Activated T-cell treated with anti-CD3 and anti-CD28 coated beads, Interleukin-2, amount 50 U/mL, for 1 hour (primary cell): ENCODE data around the gene RNF182.
"Not testable (repeated sequence)": the region's sequence is repeated elsewhere in the genome, so short reads cannot be mapped to it uniquely, and the experiment has no call there.

Experiments used
- DNase-seq: peaks from one replicate; pipeline ENCODE4 v3.0.0-alpha.2; 2020

RNF182 gene

DNA sequence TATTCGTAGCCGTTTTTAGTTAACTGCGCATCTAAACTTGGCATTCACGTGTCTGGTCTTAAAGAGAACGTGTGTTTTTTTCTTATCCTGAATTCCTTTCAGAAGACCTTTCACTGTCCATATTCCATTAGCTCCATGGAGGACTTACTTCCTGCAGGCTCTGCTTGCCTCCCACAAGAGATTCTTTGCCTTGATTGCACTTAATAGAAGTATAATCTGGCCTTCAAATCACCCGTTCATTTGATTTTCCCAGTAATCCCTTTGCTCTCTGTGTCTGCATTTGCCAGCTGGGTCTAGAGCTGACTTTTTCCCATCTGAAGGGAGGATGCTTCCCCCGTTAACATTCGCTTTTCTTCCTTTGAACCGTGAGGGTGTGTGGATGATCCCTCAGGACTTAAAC, 79.5 kb downstream of the RNF182 start:
- DNase-seq, result no peak

DNA sequence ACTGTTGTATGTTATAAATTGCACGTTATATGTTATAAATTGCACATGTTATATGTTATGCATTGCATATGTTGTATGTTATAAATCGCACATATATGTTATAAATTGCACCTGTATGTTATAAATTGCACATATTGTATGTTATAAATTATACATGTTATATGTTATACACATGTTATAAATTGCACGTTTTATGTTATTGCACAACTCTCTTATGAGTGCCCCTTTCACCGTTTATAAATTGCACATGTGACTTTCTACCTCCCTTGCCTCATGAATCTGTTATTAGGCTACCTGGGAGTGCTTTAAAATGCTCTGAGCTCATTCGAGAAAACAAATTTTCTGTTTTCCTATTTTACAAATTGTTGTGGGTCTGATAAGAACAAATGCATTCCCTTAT, 84.1 kb downstream of the RNF182 start:
- DNase-seq, result no peak

DNA sequence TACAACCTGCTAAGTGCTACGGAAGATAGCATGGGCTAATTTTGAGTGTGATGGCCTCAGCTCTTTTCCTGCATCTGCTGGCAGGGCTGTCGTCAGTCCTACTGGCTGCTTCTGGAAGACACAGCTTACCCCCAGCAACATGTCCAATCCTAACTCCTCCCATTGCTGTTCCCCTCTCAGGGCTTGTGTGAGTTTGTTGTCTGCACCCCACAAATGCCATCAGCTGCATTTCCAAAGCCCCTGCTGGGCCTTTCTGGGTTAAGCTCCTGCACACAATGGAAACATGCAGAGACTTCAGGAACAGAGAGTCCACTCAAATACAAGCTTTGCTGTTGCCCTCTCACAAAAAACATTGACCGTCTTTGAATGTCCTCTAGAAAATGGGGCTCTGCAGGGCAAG, 84.7 kb downstream of the RNF182 start:
- no peak for DNase-seq

DNA sequence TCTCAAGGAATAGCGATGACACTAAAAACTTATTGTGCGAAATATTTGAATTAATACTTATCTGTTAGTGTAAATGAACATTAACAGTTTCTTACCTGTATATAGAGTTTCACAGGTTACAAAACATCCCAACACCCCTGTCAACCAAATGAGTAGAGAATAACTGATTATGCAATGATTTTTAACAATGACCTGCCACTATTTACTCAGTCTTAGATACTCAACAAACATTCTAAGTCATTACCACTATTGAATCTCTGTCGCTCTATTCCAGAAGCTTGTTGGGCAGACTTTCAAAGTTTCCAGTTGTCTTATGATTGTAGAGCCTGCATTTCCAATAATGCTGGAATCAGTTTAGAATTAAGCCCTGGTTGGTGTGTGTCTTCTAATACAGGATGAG, 85.5 kb downstream of the RNF182 start:
- DNase-seq, result no peak

DNA sequence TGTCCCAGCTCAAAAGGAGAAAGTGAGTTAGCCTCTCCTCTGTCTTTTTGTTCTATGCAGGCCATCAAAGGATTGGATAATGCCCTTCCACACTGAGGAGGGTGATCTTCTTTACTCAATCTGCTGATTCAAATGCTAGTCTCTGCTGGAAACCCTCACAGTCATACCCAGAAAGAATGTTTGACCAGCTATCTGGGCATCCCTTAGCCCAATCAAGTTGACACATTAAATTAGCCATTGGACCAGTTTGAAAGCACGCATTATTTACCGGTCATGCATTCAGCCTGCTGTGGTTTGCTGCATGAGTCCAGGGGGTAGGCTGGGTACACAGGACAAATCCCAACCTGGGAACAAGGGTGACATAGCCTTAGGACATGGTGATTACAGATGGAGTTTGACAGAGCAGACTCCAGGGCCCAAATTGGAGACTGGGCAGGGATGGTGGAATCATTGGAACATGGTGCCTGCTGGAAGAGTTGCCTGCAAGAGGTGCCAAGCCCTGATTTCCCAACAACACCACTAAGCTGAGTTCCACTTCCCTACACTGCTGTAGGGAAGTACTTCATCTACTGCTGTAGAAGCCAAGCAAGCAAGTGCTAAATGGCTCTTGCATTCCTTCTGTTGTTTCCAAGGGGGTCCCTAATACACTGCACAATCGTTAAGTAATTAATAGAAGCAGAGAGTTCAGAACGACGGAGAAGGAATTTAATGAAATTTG, 87.7 kb downstream of the RNF182 start:
- DNase-seq, result no peak

DNA sequence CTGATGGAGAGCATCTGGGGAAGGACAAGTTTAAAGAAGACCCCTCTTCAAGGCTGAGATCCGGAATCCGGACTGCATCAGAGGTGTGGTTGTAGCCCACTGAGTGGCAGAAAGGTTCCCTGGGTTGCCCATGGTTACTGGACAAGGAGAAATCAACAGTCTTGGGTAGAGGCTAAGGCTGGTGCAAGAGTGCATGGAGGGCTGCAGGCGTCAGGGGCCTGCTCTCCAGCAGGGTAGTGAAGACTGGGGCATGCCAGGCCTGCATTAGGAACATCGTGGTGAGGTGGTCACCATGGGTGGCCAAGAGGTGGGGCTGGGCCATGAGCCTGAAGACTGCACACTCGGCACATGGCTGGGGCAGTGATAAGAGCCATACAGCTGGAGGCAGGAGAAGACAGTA, 91.2 kb downstream of the RNF182 start:
- DNase-seq, result no peak

DNA sequence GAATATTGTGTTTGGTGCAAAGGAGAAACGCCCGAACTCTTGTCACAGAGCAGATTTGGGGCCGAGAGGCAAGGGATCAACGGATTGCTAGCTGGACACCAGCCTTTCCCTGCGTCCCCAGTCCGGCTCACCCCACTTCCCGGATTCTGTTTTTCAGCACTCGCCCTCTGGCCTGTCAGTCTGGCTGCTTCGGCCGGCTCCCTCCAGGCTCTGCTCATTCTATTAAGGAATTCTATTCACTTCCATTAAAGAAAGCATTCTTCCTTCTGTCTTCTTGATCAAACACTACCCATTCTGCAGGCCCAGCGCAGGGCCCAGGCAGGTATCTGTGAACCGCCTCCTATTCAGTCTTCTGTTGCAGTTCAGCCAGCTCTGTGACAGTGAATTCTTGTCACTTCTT, 91.7 kb downstream of the RNF182 start:
- no peak for DNase-seq

DNA sequence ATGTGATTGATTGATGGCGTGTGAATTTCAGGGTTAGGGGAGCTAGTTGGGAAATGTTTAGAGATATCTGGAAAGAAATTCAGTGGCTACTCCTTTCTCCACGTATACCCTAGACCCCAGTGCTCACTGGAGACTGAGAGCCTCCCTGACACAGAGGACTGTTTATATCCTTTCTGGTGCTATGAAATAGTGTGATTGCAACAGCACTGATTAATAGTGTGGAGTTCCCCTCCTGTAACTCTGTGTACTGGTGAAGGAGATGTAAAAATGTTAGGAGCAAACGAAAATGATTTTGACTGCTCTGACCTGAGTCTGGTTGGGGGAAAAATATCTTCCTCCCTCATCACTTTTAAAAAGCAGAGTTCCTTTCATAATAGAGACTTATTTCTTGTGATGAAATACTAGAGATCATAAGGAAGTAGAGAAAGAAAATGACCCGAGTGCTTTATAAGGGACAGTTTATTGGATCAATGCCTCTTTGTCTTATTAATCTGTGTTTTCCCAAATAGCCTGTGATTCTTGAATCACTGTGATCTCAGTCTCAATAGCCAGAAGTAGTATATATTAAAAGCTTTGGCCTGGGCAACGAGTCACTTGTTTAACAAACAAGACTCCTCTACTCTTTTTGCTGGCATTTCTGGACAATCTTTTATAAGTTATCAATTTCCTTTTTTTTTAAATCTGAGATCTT, 92.3 kb downstream of the RNF182 start:
- no peak for DNase-seq

DNA sequence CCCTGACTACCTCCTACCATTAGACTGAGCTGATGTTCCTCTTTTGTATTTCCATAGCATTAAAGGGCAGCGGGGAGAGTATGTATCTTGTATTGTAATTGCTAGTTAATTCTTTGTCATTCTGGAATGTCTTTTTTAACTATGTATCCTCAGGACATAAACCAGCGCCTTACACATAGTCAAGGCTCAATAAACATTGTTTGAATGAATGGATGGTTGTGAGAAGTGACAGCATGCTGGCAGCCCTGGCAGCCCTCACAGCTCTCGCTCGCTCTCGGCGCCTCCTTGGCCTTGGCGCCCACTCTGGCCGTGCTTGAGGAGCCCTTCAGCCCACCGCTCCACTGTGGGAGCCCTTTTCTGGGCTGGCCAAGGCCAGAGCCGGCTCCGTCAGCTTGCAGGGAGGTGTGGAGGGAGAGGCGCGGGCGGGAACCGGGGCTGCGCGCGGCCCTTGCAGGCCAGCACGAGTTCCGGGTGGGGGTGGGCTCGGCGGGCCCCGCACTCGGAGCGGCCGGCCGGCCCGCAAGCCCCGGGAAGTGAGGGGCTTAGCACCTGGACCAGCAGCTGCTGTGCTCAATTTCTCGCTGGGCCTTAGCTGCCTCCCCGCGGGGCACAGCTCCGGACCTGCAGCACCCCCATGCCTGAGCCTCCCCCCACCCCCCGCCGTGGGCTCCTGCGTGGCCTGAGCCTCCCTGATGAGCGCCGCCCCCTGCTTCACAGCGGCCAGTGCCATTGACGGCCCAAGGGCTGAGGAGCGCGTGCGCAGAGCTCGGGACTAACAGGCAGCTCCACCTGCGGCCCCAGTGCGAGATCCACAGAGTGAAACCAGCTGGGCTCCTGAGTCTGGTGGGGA, 93.1 kb downstream of the RNF182 start:
- no peak for DNase-seq

DNA sequence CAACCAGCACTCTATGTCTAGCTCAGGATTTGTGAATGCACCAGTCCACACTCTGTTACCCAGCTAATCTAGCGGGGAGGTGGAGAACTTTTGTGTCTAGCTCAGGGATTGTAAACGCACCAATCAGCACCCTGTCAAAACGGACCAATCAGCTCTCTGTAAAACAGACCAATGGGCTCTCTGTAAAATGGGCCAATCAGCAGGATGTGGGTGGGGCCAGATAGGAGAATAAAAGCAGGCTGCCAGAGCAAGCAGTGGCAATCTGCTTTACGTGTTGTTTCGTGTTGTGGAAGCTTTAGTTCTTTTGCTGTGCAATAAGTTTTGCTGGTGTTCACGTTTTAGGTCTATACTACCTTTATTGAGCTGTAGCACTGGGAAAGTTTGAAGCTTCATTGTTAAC, 93.8 kb downstream of the RNF182 start:
- not testable (repeated sequence) for DNase-seq

DNA sequence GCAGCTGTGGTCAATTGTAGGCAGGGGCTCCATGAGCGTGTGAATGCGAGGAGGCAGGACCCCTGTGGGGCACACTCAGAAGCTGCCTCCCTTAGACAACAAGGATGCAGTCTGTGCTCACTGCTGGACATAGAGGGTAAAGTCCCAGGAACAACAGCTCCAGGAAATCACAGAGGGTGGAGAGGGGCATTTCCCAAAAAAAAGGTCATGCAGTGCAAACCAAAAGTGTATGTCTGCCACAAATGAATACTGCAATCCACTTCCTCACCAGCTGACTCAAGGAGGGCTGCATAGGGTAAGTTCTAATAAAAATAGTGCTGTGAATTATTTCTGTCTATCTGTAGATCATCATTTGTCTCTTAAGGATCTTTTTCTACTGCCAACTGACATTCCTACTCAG, 95.8 kb downstream of the RNF182 start:
- DNase-seq, result no peak

DNA sequence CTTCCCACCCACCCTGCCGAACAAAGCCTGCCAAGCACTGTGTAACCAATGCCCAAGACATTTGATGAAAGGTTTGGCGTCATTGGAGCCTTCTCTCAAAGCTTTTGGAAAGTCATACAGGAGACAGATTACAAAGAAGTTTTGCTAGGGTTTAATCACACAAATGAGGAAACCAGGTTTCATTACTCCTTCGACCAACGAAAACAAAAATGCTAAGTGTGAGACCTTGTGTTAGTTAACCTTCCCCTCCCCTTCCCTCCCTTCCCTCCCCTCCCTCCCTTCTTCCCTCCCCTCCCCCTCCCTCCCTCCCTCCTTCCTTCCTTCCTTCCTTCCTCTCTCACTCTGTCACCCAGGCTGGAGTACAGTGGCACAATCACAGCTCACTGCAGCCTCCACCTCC, 96.7 kb downstream of the RNF182 start:
- DNase-seq, result no peak

DNA sequence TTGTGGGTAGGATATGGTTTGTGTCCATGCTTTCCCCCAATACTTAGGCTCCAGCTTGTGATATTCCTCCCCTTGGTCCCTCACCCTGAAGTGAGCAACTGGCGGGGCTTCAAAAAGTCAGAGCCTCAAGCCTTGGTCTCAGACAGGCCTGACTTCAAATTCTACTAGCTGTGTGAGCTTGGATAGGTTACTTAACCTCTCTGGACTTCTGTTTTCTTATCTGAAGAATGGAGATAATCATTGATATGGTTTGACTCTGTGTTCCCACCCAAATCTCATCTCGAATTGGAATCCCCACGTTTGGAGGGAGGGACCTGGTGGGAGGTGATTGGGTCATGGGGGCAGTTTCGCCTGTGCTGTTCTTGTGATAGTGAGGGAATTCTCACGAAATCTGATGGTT, 97.9 kb downstream of the RNF182 start:
- no peak for DNase-seq

DNA sequence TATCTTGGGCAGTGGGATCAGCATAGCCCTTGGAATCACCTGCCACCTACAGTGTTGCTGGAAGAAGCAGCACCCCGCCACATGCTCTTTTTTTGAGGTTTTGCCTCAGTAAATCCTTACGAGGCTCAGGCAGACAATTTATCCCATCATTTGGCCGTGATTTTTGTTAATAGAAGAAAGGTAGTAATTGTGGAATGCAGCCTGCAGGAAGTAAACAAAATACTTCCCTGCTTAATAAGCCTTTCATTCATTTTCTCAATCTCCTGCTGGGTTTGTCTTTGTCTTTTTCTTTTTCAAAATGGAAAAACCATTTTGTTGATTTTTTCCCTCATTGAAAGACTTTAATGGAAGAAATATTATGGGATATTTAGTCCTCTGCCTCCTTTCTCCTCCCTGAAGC, 99.1 kb downstream of the RNF182 start:
- DNase-seq, result no peak

DNA sequence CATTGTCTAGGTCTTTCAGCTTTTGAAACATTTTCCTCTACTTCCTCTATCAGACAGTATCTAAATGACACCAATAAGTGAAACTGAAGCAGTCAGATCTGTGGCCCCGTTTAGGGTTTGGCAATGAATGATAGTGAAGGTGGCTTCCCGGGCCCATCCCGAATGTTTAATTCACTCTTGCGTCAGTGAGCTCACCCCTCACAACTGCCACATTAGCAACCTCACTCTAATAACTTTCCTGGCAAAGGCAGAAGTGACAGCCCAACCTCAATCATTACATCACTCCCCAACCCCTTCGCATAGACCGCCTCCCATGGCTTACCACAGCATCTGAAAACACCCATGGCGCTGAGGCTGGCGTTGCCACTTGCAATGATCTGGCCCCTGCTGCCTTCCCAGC, 100.4 kb downstream of the RNF182 start:
- no peak for DNase-seq

DNA sequence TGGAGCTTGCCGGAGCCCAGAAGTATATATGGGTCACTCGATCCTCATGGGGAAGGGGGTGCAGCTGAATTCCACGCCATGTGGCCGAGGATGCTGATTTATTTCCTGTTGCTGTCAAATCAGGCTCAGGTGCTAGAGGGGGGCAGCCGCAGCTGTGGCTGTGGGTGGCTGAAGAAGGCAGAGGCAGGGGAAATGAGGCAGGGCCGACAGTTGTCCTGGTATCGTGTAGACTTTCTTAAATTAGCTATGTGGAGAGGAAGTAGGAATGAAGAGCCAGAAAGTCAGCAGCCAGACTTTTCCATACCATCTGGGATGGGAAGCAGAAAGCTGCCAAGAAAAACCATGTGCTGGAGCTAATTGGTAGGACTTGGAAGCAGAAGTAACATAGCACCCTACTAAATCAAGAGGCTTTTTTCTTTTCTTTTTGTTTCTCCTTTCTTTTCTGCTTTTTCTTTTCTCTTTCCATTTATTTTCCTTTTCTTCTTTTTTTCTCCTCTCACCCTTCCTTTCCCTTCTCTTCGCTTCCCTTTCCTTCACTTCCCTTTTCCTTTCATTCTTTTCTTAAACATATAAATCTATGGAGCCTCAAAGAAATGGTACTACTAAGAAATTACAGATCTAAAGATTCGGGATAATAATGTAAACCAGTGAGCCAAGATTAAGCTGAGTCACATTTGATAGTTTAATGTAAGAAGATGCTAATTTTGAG, 102.2 kb downstream of the RNF182 start:
- DNase-seq, result no peak

DNA sequence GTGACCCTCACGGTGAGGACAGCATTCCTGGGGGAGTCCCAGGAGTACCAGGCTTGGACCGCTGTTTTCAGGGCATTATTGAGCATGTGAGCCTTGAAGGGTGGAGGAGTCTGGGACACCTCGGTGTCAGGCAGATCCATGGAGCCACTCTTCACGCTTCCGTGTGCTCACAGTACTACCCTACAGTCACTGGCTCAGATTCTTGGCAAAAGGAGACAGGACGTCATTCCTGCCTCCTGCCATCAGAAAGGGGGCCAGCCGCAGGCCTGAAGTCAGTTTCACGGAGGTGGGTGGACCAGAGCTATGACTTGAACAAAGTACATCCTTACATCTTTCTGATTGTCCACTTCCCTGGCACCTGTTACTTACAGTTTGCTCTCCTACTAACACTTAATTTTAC, 103.9 kb downstream of the RNF182 start:
- DNase-seq, result no peak

DNA sequence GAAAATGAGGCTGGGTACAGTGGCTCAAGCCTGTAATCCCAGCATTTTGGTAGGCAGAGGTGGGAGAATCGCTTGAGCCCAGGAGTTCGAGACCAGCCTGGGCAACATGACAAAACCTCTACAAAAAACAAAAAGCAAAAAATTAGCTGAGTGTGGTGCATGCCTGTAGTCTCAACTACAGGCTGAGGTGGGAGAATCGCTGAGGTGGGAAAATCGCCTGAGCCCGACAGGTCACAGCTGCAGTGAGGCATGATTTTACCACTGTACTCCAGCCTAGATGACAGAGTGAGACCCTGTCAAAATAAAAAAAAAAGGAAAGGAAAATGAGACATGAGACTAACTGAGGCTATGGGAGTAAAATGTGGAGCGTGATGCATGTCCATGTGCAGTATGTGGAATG, 104.9 kb downstream of the RNF182 start:
- DNase-seq, result no peak
